ENCODE results near the gene MRPS7.

- TF ChIP-seq CTCF (conservative IDR thresholded peaks at IDR 0.05; ENCODE audit: low read length) (no peak), EZH2phosphoT487 (IDR thresholded peaks at IDR 0.05; ENCODE audit: borderline replicate concordance, low read depth, low read length) (no peak)
Observed at GRCh38 chr17:75307957-75308731, 46.5 kb downstream of the MRPS7 start.
